ENCODE data around the gene CIDEA. TPM values are rescaled to one million over a fixed set of nuclear protein-coding genes. Genes with fewer than 3 reads are reported as not detected.

CIDEA gene
- total RNA-seq, 4 donors from 2014 or later, result not detected

DNA sequence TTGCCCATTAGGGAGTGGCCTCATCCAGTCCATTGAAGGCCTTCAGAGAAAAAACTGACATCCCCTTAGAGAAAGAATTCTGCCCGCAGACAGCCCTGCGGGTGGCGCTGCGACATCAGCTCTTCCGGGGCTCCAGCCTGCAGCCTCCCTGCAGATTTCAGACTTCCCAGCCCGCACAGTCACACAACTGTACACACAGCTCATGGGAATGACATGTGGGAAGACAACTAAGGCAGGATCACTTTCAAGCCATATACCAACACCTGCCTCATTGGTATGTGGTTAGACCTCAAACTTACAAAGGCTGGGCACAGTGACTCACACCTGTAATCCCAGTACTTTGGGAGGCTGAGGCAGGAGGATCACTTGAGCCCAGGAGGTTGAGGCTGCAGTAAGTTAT lies 29.1 kb downstream of the CIDEA start:
- no peaks in the 10 kb centered on the region for H3K9me3 ChIP-seq
- H3K27ac ChIP-seq, result peak overlapping the region in 1 of 2 donors; percentile 67
- H3K4me3 ChIP-seq, result no peak overlapping the region
- peaks cover 0 to 7% of the 10 kb centered on the region in 2 donors for H3K4me1 ChIP-seq
- H3K36me3 ChIP-seq, result no peaks in the 10 kb centered on the region
- TF ChIP-seq, protein P1, sequence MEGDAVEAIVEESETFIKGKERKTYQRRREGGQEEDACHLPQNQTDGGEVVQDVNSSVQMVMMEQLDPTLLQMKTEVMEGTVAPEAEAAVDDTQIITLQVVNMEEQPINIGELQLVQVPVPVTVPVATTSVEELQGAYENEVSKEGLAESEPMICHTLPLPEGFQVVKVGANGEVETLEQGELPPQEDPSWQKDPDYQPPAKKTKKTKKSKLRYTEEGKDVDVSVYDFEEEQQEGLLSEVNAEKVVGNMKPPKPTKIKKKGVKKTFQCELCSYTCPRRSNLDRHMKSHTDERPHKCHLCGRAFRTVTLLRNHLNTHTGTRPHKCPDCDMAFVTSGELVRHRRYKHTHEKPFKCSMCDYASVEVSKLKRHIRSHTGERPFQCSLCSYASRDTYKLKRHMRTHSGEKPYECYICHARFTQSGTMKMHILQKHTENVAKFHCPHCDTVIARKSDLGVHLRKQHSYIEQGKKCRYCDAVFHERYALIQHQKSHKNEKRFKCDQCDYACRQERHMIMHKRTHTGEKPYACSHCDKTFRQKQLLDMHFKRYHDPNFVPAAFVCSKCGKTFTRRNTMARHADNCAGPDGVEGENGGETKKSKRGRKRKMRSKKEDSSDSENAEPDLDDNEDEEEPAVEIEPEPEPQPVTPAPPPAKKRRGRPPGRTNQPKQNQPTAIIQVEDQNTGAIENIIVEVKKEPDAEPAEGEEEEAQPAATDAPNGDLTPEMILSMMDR (IDR thresholded peaks at IDR 0.05), result no peak
- no peak for TF ChIP-seq POLR2A (IDR thresholded peaks at IDR 0.05)
- no peaks in the 10 kb centered on the region for H3K27me3 ChIP-seq
- DNase-seq, result no peak
- intact Hi-C loops (cut with DNase I; ENCODE audit: low total_unique reads), result loop anchor here (10.0 kb wide), 1 partner anchor 92 kb away; the partner anchor contains the start of gene AFG3L2

DNA sequence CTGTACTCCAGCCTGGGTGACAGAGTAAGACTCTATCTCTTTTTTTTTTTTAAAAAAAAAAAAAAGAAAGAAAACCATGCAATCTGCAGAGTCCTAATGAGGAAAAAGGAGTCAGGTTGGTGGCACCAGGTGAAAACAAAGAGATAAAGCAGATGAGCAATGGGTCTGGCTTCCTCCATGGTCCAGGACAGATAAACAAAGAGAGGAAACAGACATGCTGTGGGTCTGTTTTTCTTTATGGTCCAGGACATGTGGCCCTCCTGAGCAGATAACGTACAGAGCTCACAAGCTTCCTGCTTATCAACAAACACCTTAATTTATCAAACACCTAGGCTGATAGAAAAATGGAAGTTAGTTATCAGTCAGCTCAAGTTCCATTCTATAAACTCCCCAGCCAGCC lies 29.5 kb downstream of the CIDEA start:
- no peak overlapping the region for H3K27ac ChIP-seq
- intact Hi-C loops (cut with DNase I; ENCODE audit: low total_unique reads), result loop anchor here (10.0 kb wide), 1 partner anchor 91 kb away; the partner anchor contains the start of gene AFG3L2
- no peaks in the 10 kb centered on the region for H3K27me3 ChIP-seq
- peaks cover 0 to 6% of the 10 kb centered on the region in 2 donors for H3K4me1 ChIP-seq
- no peak overlapping the region for H3K4me3 ChIP-seq
- DNase-seq, result no peak
- H3K36me3 ChIP-seq, result no peaks in the 10 kb centered on the region
- TF ChIP-seq, protein P1 (IDR thresholded peaks at IDR 0.05), result no peak
- TF ChIP-seq POLR2A (IDR thresholded peaks at IDR 0.05), result no peak
- no peaks in the 10 kb centered on the region for H3K9me3 ChIP-seq

DNA sequence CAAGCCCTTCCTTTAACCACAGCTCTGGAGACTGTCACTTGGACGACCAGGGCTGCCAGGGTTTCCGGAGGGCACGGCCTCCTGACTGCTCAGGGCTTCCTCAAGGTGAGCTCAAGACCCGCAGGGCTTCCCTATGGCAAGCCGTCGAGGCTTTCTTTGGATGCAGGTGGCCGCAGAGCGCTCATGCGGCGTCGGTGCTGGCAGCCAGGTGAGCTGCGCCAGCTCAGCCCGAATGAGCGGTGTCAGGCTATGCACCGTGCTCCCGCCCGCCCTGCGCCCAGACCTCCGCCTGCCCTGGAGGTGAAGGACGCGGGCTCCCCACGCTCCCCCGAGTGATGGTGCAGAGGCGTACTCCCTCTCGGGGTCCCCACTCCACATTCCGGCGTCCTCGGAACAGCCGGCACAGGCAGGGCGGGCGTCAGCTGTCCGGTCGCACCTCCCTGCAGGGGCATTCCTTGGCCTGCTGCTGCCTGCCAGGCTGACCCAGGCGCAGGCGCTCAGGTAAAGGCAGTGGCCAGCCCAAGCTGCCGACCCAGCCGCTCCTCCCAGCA lies 33.0 kb downstream of the CIDEA start:
- H3K27me3 ChIP-seq, result no peaks in the 10 kb centered on the region
- intact Hi-C loops (cut with DNase I; ENCODE audit: low total_unique reads), result loop anchor here (10.0 kb wide), 1 partner anchor 88 kb away; the partner anchor contains the start of gene AFG3L2
- no peak for TF ChIP-seq POLR2A (IDR thresholded peaks at IDR 0.05)
- TF ChIP-seq, protein P1 (IDR thresholded peaks at IDR 0.05), result no peak
- H3K4me3 ChIP-seq, result peak overlapping the region; percentile 33 to 36
- no peaks in the 10 kb centered on the region for H3K4me1 ChIP-seq
- H3K36me3 ChIP-seq, result no peaks in the 10 kb centered on the region
- H3K27ac ChIP-seq, result peak overlapping the region; percentile 78 to 80
- DNase-seq, result no peak
- no peaks in the 10 kb centered on the region for H3K9me3 ChIP-seq

DNA sequence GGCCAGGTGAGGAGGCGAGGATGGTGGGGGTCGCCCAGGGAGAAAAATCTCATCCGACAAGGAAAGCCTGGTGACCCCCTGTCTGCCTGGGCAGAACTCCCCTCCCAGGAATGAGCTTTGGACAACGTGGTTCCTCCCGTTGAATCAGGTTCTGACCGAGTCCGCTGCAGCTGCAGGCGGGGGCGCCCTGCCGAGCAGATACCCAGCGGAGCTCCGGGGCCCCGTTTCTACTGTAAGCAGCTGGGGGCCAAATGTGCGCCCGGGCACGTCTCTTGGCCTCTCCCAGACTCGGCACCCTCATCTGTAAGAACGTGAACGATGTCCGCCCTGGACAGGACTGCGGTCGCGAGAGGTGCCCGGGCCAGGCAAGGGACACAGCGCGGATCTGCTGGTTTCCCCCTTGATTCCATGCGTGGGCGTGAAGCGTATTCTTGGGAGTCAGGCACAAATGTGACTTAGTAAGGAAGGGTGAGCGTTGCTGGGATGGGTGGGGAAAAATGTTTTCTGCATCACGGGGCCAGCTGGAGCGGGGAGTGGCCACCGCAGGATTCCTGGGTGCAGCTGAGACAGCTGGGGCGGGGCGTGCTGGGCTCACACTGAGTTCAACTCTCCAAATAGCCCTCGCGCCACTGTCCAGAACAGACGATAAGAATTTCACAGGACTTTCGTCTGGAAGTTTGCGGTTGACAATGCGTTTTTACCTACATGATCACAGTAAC lies 33.7 kb downstream of the CIDEA start:
- intact Hi-C loops (cut with DNase I; ENCODE audit: low total_unique reads), result loop anchor here (10.0 kb wide), 1 partner anchor 87 kb away; the partner anchor contains the start of gene AFG3L2
- no peaks in the 10 kb centered on the region for H3K36me3 ChIP-seq
- TF ChIP-seq, protein P1 (IDR thresholded peaks at IDR 0.05), result no peak
- peak in 1 of 2 donors; percentile 56 for TF ChIP-seq POLR2A (IDR thresholded peaks at IDR 0.05)
- no peaks in the 10 kb centered on the region for H3K9me3 ChIP-seq
- H3K4me3 ChIP-seq, result peak overlapping the region; percentile 33 to 36
- peak overlapping the region; percentile 78 to 80 for H3K27ac ChIP-seq
- no peaks in the 10 kb centered on the region for H3K4me1 ChIP-seq
- H3K27me3 ChIP-seq, result no peaks in the 10 kb centered on the region
- peak; percentile 84 to 85 for DNase-seq

DNA sequence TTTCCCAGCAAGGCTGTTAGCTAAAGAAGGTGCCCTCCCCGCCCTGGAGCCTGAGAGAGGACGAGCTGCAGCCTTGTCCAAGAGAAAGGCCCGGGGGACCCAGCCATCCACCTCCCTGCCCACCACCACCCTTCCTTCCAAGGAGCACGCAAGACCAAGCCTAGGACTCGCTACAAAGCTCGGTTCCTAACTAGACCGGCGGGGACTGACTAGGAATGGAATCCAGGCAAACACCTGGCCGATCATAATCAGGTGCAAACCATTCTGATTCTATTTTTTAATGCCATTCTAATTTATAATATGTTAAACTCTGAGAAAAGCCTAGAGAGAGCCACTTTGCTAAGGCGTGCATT lies 34.2 kb downstream of the CIDEA start:
- no peak for DNase-seq
- no peaks in the 10 kb centered on the region for H3K4me1 ChIP-seq
- H3K27ac ChIP-seq, result peak overlapping the region; percentile 78 to 80
- intact Hi-C loops (cut with DNase I; ENCODE audit: low total_unique reads), result loop anchor here (10.0 kb wide), 1 partner anchor 86 kb away; the partner anchor contains the start of gene AFG3L2
- TF ChIP-seq POLR2A (IDR thresholded peaks at IDR 0.05), result no peak
- TF ChIP-seq, protein P1 (IDR thresholded peaks at IDR 0.05), result no peak
- peak overlapping the region; percentile 33 to 36 for H3K4me3 ChIP-seq
- no peaks in the 10 kb centered on the region for H3K27me3 ChIP-seq
- H3K36me3 ChIP-seq, result no peaks in the 10 kb centered on the region
- H3K9me3 ChIP-seq, result no peaks in the 10 kb centered on the region

Data from uterus (tissue), 4 donors.